Panc1 (cell line): ENCODE measurements around the gene EFR3B.

Source experiments
- CTCF ChIP-seq: fragments of 450-650 bp; IDR thresholded peaks from 2 replicates; pipeline ENCODE4 v1.5.1; 2017; ENCODE audit warnings: mild to moderate bottlenecking
- POLR2AphosphoS5 ChIP-seq: IDR thresholded peaks from 2 replicates; pipeline ENCODE4 v1.6.1; 2012; ENCODE audit warnings: mild to moderate bottlenecking, low read depth, low read length, moderate library complexity
- REST ChIP-seq, 2 experiments: IDR thresholded peaks; 2 replicates each; pipeline ENCODE4 v1.6.1; 2011 to 2012; ENCODE audit warnings: low read depth in 2 of 2, control low read depth in 1 of 2, low read length in 1 of 2, mild to moderate bottlenecking in 1 of 2, moderate library complexity in 1 of 2; ENCODE audit not compliant: insufficient read depth in 1 of 2
- SIN3A ChIP-seq: IDR thresholded peaks from 2 replicates; pipeline ENCODE4 v1.6.1; 2012; ENCODE audit warnings: low read depth, mild to moderate bottlenecking, low read length, moderate library complexity, borderline replicate concordance; ENCODE audit not compliant: insufficient read depth
- TCF7L2 ChIP-seq: IDR thresholded peaks from 2 replicates; pipeline ENCODE4 v1.6.1; 2011; ENCODE audit warnings: mild to moderate bottlenecking, low read depth, low read length, inconsistent platforms

- TF ChIP-seq CTCF (no peak), POLR2AphosphoS5 (no peak), REST (IDR thresholded peaks at IDR 0.05; ENCODE audit: insufficient read depth in 1 of 2, low read depth in 2 of 2, low read length in 1 of 2) (no peak), SIN3A (no peak), TCF7L2 (no peak)
Observed at GRCh38 chr2:25041307-25041927, 459 bp upstream of the EFR3B start.
